ENCODE measurements around the gene TIMP3.
A peak's percentile ranks its signal among the peaks of the same experiment; 100 is the strongest.

GRCh38 chr22:32859743-32860142, 58.2 kb downstream of the TIMP3 start:
- TF ChIP-seq CTCF (IDR thresholded peaks at IDR 0.05), result no peak
- peak; percentile 21 to 36 for TF ChIP-seq POLR2AphosphoS5 (IDR thresholded peaks at IDR 0.05)

Measured in esophagus muscularis mucosa (tissue), 3 donors.